GM18508 (cell line): Measurements from ENCODE around the gene QSER1.
"Not testable (repeated sequence)": the region's sequence is repeated elsewhere in the genome, so short reads cannot be mapped to it uniquely, and the experiment has no call there.

ENCODE experiments used
- ATAC-seq: cut with Tn5 transposase; IDR thresholded peaks from one replicate; pipeline ENCODE4 v1.9.1; 2021; ENCODE audit warnings: moderate number of reproducible peaks; ENCODE audit not compliant: insufficient read depth, unreplicated experiment

Gene QSER1

DNA sequence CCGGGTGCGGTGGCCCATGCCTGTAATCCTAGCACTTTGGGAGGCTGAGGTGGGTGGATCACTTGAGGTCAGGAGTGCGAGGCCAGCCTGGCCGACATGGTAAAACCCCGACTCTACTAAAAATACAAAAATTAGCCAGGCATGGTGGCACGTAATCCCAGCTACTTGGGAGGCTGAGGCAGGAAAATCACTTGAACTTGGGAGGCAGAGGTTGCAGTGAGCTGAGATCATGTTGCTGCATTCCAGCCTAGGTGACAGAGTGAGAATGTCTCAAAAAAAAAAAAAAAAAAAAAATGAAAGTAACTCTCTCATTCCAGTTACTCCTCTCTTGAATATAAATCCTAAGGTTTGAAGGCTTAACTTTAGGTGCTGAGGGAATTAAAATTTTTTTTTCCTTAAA is 136.6 kb downstream of the QSER1 start:
- not testable (repeated sequence) for ATAC-seq
